ENCODE measurements around the gene MAP4K4. TPM values are rescaled to one million over a fixed set of nuclear protein-coding genes. Genes with fewer than 3 reads are reported as not detected.
A peak's percentile ranks its signal among the peaks of the same experiment; 100 is the strongest.
"Not testable (repeated sequence)": the region's sequence is repeated elsewhere in the genome, so short reads cannot be mapped to it uniquely, and the experiment has no call there.

Gene MAP4K4
- total and polyA plus RNA-seq, 5 donors from 2014 or later = 6.7 to 179 (median 14.7) TPM

DNA sequence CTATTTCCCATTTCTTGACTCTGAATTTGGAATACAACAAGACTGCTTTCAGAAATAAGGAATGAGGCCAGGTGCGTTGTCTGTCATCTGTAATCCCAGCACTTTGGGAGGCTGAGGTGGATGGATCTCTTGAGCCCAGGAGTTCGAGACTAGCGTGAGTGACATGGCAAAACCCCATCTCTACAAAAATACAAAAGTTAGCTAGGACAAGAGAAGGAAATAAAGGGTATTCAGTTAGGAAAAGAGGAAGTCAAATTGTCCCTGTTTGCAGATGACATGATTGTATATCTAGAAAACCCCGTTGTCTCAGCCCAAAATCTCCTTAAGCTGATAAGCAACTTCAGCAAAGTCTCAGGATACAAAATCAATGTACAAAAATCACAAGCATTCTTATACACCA lies 51.0 kb downstream of the MAP4K4 start:
- peaks cover 38% of the 10 kb centered on the region for H3K4me1 ChIP-seq (ENCODE audit: control insufficient read depth, insufficient read depth, low read length, poor library complexity, severe bottlenecking)
- H3K9me3 Mint-ChIP-seq; H3K27me3 Mint-ChIP-seq; H3K9me3 ChIP-seq (ENCODE audit: control insufficient read depth in 2 of 2, low read length in 2 of 2); H3K27ac ChIP-seq (ENCODE audit: insufficient read depth, low read length, poor library complexity, severe bottlenecking); H3K36me3 ChIP-seq (ENCODE audit: control insufficient read depth, insufficient read depth, low read length); ATAC-seq (ENCODE audit: low read depth in 2 of 2); H3K4me3 Mint-ChIP-seq; H3K27me3 ChIP-seq (ENCODE audit: control insufficient read depth, insufficient read depth, low read length); H3K4me3 ChIP-seq (ENCODE audit: low read depth, low read length); DNase-seq: not testable (repeated sequence)
- peaks cover 13% of the 10 kb centered on the region for H3K36me3 Mint-ChIP-seq
- peaks cover 56 to 80% (median 68%) of the 10 kb centered on the region in 4 donors for H3K4me1 Mint-ChIP-seq
- peak overlapping the region in 1 of 3 donors; percentile 37 for H3K27ac Mint-ChIP-seq

DNA sequence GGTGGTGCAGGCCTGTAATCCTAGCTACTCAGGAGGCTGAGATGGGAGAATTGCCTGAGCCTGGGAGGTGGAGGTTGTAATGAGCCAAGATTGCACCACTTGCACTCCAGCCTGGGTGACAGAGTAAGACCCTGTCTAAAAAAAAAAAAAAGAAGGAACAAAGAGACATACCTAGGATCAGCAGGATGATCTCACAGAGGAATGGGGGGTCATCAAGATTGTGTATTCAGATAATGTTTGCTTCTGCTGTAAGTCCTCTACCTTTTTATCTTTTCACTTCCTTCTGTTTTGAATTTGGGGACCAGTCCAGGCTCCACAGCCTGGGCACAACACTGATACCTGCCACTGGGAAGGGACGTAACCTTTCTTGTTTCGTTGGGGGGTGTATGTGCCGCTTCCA lies 53.2 kb downstream of the MAP4K4 start:
- Histone ChIP-seq H3K27ac (ENCODE audit: insufficient read depth, low read length, poor library complexity, severe bottlenecking) (no peak overlapping the region), H3K4me1 (ENCODE audit: control insufficient read depth, insufficient read depth, low read length, poor library complexity, severe bottlenecking) (peaks cover 42% of the 10 kb centered on the region), H3K36me3 (ENCODE audit: control insufficient read depth, insufficient read depth, low read length) (no peaks in the 10 kb centered on the region), H3K9me3 (ENCODE audit: control insufficient read depth in 2 of 2, low read length in 2 of 2) (no peaks in the 10 kb centered on the region), H3K4me3 (ENCODE audit: low read depth, low read length) (no peak overlapping the region), H3K27me3 (ENCODE audit: control insufficient read depth, insufficient read depth, low read length) (no peaks in the 10 kb centered on the region)
- Mint-ChIP-seq H3K9me3 (peaks cover 0 to 3% (median 0%) of the 10 kb centered on the region in 7 donors), H3K36me3 (peaks cover 8% of the 10 kb centered on the region), H3K27ac (peak overlapping the region in 1 of 3 donors; percentile 25), H3K4me3 (peak overlapping the region in 1 of 4 donors; percentile 33), H3K27me3 (no peaks in the 10 kb centered on the region), H3K4me1 (peaks cover 49 to 80% (median 68%) of the 10 kb centered on the region in 4 donors)
- ATAC-seq (ENCODE audit: low read depth in 2 of 2) = no peak
- no peak for DNase-seq

DNA sequence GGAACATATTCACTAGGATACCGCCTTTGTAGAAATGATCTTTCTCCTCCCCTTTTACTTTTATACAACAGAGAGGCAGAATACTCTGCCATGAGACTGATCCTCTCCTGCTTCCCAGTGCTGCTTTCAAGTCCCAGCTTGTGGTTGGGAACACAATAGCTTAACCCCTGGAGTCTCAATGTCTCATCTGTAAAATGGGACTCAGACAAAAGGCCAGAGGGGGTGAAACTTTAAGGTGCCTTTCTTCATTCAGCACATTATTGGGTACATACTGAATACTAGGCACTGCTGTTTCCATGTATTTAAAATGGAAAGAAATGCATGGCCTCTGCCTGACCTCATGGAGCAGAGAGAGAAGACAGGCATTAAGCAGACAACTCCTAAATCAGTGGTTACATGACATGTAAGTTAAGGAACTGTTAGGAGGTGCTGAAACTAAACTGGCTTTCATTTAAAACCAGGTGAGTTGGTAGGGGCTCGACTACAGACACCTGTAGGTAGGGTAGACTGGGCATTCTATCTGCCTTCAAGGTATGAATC lies 53.8 kb downstream of the MAP4K4 start:
- Histone ChIP-seq H3K4me3 (ENCODE audit: low read depth, low read length) (no peak overlapping the region), H3K27ac (ENCODE audit: insufficient read depth, low read length, poor library complexity, severe bottlenecking) (no peak overlapping the region), H3K36me3 (ENCODE audit: control insufficient read depth, insufficient read depth, low read length) (no peaks in the 10 kb centered on the region), H3K4me1 (ENCODE audit: control insufficient read depth, insufficient read depth, low read length, poor library complexity, severe bottlenecking) (peaks cover 42% of the 10 kb centered on the region), H3K27me3 (ENCODE audit: control insufficient read depth, insufficient read depth, low read length) (no peaks in the 10 kb centered on the region), H3K9me3 (ENCODE audit: control insufficient read depth in 2 of 2, low read length in 2 of 2) (no peaks in the 10 kb centered on the region)
- Mint-ChIP-seq H3K27me3 (no peaks in the 10 kb centered on the region), H3K36me3 (peaks cover 8% of the 10 kb centered on the region), H3K9me3 (peaks cover 0 to 3% (median 0%) of the 10 kb centered on the region in 7 donors), H3K4me3 (peak overlapping the region in 2 of 4 donors; percentile 2 to 23), H3K4me1 (peaks cover 48 to 78% (median 65%) of the 10 kb centered on the region in 4 donors), H3K27ac (peak overlapping the region in 1 of 3 donors; percentile 25)
- ATAC-seq (ENCODE audit: low read depth in 2 of 2) (no peak), DNase-seq (no peak)

GRCh38 chr2:101751875-101752619 lies 54.5 kb downstream of the MAP4K4 start:
- peaks cover 45 to 78% (median 64%) of the 10 kb centered on the region in 4 donors for H3K4me1 Mint-ChIP-seq
- H3K27me3 ChIP-seq (ENCODE audit: control insufficient read depth, insufficient read depth, low read length) = no peaks in the 10 kb centered on the region
- no peaks in the 10 kb centered on the region for H3K27me3 Mint-ChIP-seq
- no peaks in the 10 kb centered on the region for H3K9me3 ChIP-seq (ENCODE audit: control insufficient read depth in 2 of 2, low read length in 2 of 2)
- no peaks in the 10 kb centered on the region for H3K36me3 ChIP-seq (ENCODE audit: control insufficient read depth, insufficient read depth, low read length)
- peak overlapping the region in 2 of 3 donors; percentile 52 to 59 for H3K27ac Mint-ChIP-seq
- peaks cover 42% of the 10 kb centered on the region for H3K4me1 ChIP-seq (ENCODE audit: control insufficient read depth, insufficient read depth, low read length, poor library complexity, severe bottlenecking)
- H3K4me3 ChIP-seq (ENCODE audit: low read depth, low read length) = peak overlapping the region; percentile 32
- peaks cover 0 to 3% (median 0%) of the 10 kb centered on the region in 7 donors for H3K9me3 Mint-ChIP-seq
- H3K27ac ChIP-seq (ENCODE audit: insufficient read depth, low read length, poor library complexity, severe bottlenecking) = no peak overlapping the region
- ATAC-seq (ENCODE audit: low read depth in 2 of 2) (peak; percentile 40 to 41), DNase-seq (no peak)
- H3K4me3 Mint-ChIP-seq = peak overlapping the region in 3 of 4 donors; percentile 2 to 29 (median 23)
- H3K36me3 Mint-ChIP-seq = peaks cover 8% of the 10 kb centered on the region

DNA sequence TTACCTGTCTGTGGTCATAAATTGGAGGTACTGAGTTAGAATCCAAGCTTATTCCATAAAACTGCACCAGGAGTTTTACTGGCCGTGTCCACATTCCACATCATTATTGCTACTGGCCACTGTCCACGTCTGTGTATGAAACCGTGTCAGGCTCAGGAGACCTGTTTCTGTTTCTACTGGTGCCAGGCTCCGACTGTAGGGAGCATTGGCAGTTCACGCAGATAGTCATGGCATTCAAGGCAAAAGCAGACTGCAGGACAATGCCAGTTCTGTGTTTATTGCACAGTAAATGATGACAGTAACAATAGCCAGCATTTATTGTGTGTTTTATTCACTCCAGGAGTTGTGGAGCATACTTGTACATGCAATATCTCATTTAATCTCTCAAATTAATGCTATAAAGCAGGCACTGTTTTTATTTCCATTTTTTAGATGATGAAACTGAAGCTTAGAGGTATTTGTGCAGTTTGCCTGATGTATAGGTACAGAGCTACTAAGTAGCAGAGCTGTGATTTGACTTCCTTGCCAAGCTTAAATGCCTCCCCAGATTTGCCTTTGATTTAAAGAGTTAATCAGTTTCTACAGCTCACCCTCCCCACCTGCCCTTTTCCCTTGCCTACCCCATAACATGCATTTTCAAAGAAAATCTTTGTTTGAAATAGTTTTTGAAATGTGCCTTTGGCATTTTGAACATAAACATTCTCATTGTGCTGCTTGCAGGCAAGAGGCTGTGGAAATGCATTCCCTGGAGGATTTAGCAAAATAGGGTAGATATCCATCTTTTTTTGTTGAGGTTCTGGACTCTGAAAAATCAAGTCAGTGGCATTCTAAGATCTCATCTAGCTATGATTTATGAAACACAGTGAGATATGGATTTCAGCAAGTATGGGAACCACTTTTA lies 55.5 kb downstream of the MAP4K4 start:
- Mint-ChIP-seq H3K4me1 (peaks cover 47 to 78% (median 66%) of the 10 kb centered on the region in 4 donors), H3K9me3 (peaks cover 0 to 3% (median 0%) of the 10 kb centered on the region in 7 donors), H3K27me3 (no peaks in the 10 kb centered on the region), H3K27ac (peak overlapping the region in 2 of 3 donors; percentile 44 to 52), H3K36me3 (peaks cover 4% of the 10 kb centered on the region), H3K4me3 (peak overlapping the region in 2 of 4 donors; percentile 2 to 23)
- DNase-seq = no peak
- H3K4me1 ChIP-seq (ENCODE audit: control insufficient read depth, insufficient read depth, low read length, poor library complexity, severe bottlenecking) = peaks cover 47% of the 10 kb centered on the region
- H3K4me3 ChIP-seq (ENCODE audit: low read depth, low read length) = no peak overlapping the region
- H3K9me3 ChIP-seq (ENCODE audit: control insufficient read depth in 2 of 2, low read length in 2 of 2) = no peaks in the 10 kb centered on the region
- ATAC-seq (ENCODE audit: low read depth in 2 of 2) = no peak
- H3K36me3 ChIP-seq (ENCODE audit: control insufficient read depth, insufficient read depth, low read length) = no peaks in the 10 kb centered on the region
- no peak overlapping the region for H3K27ac ChIP-seq (ENCODE audit: insufficient read depth, low read length, poor library complexity, severe bottlenecking)
- no peaks in the 10 kb centered on the region for H3K27me3 ChIP-seq (ENCODE audit: control insufficient read depth, insufficient read depth, low read length)

DNA sequence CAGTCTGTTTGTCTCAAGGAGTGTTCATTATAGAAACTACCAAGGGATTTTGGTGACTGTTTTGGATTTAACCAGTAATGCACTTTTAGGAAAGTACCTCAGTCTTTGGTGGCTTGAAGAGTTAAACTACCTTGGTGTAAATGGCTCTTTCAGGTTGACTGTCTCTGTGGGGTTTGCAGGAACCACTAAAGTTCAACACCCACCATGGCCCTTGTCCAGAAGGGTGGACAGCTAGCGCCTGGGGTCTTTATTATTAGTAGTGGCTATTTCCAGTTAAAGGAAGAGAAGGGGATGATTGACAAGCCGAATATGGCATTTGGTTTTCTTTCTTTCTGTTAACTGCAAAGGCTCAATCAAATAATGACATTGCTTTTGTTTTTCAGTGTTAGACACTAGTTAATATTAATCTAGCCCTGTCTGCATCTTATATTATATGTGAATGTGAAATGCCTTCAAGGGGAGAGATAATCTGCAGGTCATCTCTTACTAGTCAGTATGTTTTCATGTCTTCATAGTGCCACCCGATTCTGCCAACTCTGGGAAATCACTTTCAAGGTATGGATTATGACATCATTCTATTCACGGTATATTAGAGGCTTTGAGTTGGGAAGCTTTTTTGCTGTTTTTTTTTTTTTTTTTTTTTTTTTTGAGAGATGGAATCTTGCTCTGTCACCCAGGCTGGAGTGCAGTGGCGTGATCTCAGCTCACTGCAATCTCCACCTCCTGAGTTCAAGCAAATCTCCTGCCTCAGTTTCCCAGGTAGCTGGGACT lies 56.4 kb downstream of the MAP4K4 start:
- H3K9me3 Mint-ChIP-seq = peaks cover 0 to 3% (median 0%) of the 10 kb centered on the region in 7 donors
- H3K4me1 ChIP-seq (ENCODE audit: control insufficient read depth, insufficient read depth, low read length, poor library complexity, severe bottlenecking) = peaks cover 47% of the 10 kb centered on the region
- peak overlapping the region in 1 of 3 donors; percentile 21 for H3K27ac Mint-ChIP-seq
- H3K27me3 Mint-ChIP-seq = no peaks in the 10 kb centered on the region
- H3K36me3 ChIP-seq (ENCODE audit: control insufficient read depth, insufficient read depth, low read length) = no peaks in the 10 kb centered on the region
- H3K36me3 Mint-ChIP-seq = no peaks in the 10 kb centered on the region
- H3K27ac ChIP-seq (ENCODE audit: insufficient read depth, low read length, poor library complexity, severe bottlenecking) = no peak overlapping the region
- ATAC-seq (ENCODE audit: low read depth in 2 of 2) (no peak), DNase-seq (no peak)
- peaks cover 53 to 80% (median 68%) of the 10 kb centered on the region in 4 donors for H3K4me1 Mint-ChIP-seq
- peak overlapping the region; percentile 1 for H3K4me3 ChIP-seq (ENCODE audit: low read depth, low read length)
- no peaks in the 10 kb centered on the region for H3K27me3 ChIP-seq (ENCODE audit: control insufficient read depth, insufficient read depth, low read length)
- H3K4me3 Mint-ChIP-seq = no peak overlapping the region
- H3K9me3 ChIP-seq (ENCODE audit: control insufficient read depth in 2 of 2, low read length in 2 of 2) = no peaks in the 10 kb centered on the region

DNA sequence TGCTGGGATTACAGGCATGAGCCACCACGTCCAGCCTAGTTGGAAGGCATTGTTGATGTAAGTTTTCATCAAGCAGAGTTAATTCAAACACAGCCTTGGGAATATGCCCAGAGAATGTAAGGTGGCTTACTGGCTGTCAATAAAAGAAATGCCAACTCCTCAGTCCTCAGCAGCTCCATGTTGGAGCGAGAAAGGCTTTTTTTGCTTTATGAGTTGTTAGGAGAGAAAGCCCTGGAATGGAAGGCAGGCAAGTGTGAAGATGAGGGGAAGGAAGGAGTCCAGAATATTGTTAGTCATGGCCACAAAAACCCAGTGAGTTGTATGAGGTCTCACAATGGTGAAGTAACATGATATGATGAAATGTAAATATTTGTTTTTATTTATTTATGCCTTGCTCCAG lies 57.1 kb downstream of the MAP4K4 start:
- H3K9me3 Mint-ChIP-seq = peaks cover 0 to 3% (median 0%) of the 10 kb centered on the region in 7 donors
- H3K27me3 Mint-ChIP-seq = no peaks in the 10 kb centered on the region
- DNase-seq (no peak), ATAC-seq (ENCODE audit: low read depth in 2 of 2) (no peak)
- no peak overlapping the region for H3K4me3 Mint-ChIP-seq
- Histone ChIP-seq H3K36me3 (ENCODE audit: control insufficient read depth, insufficient read depth, low read length) (no peaks in the 10 kb centered on the region), H3K27me3 (ENCODE audit: control insufficient read depth, insufficient read depth, low read length) (no peaks in the 10 kb centered on the region), H3K4me1 (ENCODE audit: control insufficient read depth, insufficient read depth, low read length, poor library complexity, severe bottlenecking) (peaks cover 47% of the 10 kb centered on the region), H3K27ac (ENCODE audit: insufficient read depth, low read length, poor library complexity, severe bottlenecking) (no peak overlapping the region), H3K4me3 (ENCODE audit: low read depth, low read length) (no peak overlapping the region), H3K9me3 (ENCODE audit: control insufficient read depth in 2 of 2, low read length in 2 of 2) (no peaks in the 10 kb centered on the region)
- H3K36me3 Mint-ChIP-seq = no peaks in the 10 kb centered on the region
- H3K27ac Mint-ChIP-seq = peak overlapping the region; percentile 0 to 92 (median 21)
- H3K4me1 Mint-ChIP-seq = peaks cover 53 to 82% (median 68%) of the 10 kb centered on the region in 4 donors

Measured in CD4-positive, CD25-positive, alpha-beta regulatory T cell (primary cell).